Karpas-422 (cell line): Measurements from ENCODE around the gene SPTBN4. TPM values are rescaled to one million over a fixed set of nuclear protein-coding genes. Genes with fewer than 3 reads are reported as not detected.
A peak's percentile ranks its signal among the peaks of the same experiment; 100 is the strongest.

Source experiments
- DNase-seq: peaks from one replicate; pipeline ENCODE4 v3.0.0-alpha.2; 2015
- H2AFZ ChIP-seq: fragments of 200-600 bp; sonication (generic); 2 replicates; pipeline ENCODE4 v1.6.1; 2014; ENCODE audit warnings: antibody characterized with exemption, low read length, mixed read lengths
- H3K27ac ChIP-seq: fragments of 200-600 bp; sonication (generic); 2 replicates; pipeline ENCODE4 v1.5.1; 2014; ENCODE audit warnings: mild to moderate bottlenecking, low read length, moderate library complexity
- H3K27me3 ChIP-seq: fragments of 200-600 bp; sonication (generic); 2 replicates; pipeline ENCODE4 v1.6.1; 2014; ENCODE audit warnings: low read length, mixed read lengths
- H3K36me3 ChIP-seq: fragments of 200-600 bp; sonication (generic); 2 replicates; pipeline ENCODE4 v1.6.1; 2014; ENCODE audit warnings: low read length, mixed read lengths; ENCODE audit not compliant: insufficient read depth
- H3K4me1 ChIP-seq: fragments of 200-600 bp; sonication (generic); 2 replicates; pipeline ENCODE4 v1.6.1; 2014; ENCODE audit warnings: mild to moderate bottlenecking, low read length, mixed read lengths
- H3K4me2 ChIP-seq: fragments of 200-600 bp; sonication (generic); 2 replicates; pipeline ENCODE4 v1.6.1; 2014; ENCODE audit warnings: low read length, low read depth, mild to moderate bottlenecking; ENCODE audit not compliant: poor library complexity, severe bottlenecking
- H3K4me3 ChIP-seq: fragments of 200-600 bp; sonication (generic); 2 replicates; pipeline ENCODE4 v1.5.1; 2014; ENCODE audit warnings: mild to moderate bottlenecking, antibody characterized with exemption, low read length, mixed read lengths
- H3K79me2 ChIP-seq: fragments of 200-600 bp; sonication (generic); 2 replicates; pipeline ENCODE4 v1.6.1; 2014; ENCODE audit warnings: mild to moderate bottlenecking, low read length, mixed read lengths
- H3K9ac ChIP-seq: fragments of 200-600 bp; sonication (generic); 2 replicates; pipeline ENCODE4 v1.6.0; 2014; ENCODE audit warnings: low read length
- H3K9me2 ChIP-seq: fragments of 200-600 bp; sonication (generic), shearing (Covaris generic); replicated peaks from 2 replicates; pipeline ENCODE4 v1.6.0; 2014; ENCODE audit warnings: mild to moderate bottlenecking, low read length, moderate library complexity; ENCODE audit not compliant: insufficient read depth
- H3K9me3 ChIP-seq: fragments of 300-700, 200-600 bp; sonication (generic); 2 replicates; pipeline ENCODE4 v1.6.1; 2014; ENCODE audit warnings: low read length, mixed read lengths
- H4K20me1 ChIP-seq: fragments of 200-600 bp; sonication (generic); 2 replicates; pipeline ENCODE4 v1.6.1; 2014; ENCODE audit warnings: mild to moderate bottlenecking, antibody characterized with exemption, low read length, low read depth; ENCODE audit not compliant: insufficient read depth
- total RNA-seq: library from RNA; depleted of rRNA; stranded (reverse); fragments of >200 nt; shearing (Covaris generic); gene quantifications from 2 replicates; pipeline ENCODE4 v1.2.3, GENCODE V29; 2014; ENCODE audit warnings: low replicate concordance

SPTBN4 gene
- total RNA-seq, 1 experiment from 2014 or later = 1.0 TPM

- Histone ChIP-seq H3K4me3 (no peak overlapping the region), H3K27ac (no peak overlapping the region), H3K9me3 (no peaks in the 10 kb centered on the region), H3K9me2 (no peaks in the 10 kb centered on the region), H3K79me2 (no peaks in the 10 kb centered on the region), H4K20me1 (peaks cover 4% of the 10 kb centered on the region; the same call in 1 of the 2 replicates), H3K4me1 (peaks cover 44% of the 10 kb centered on the region), H2AFZ (no peak overlapping the region), H3K36me3 (no peaks in the 10 kb centered on the region), H3K27me3 (no peaks in the 10 kb centered on the region), H3K9ac (no peak overlapping the region), H3K4me2 (no peak overlapping the region)
- no peak for DNase-seq
Observed at GRCh38 chr19:40599331-40599901, 132.6 kb downstream of the SPTBN4 start.

- Histone ChIP-seq H3K9me3 (no peaks in the 10 kb centered on the region), H3K4me2 (no peak overlapping the region), H3K79me2 (no peaks in the 10 kb centered on the region), H2AFZ (no peak overlapping the region), H3K27me3 (no peaks in the 10 kb centered on the region), H3K9ac (no peak overlapping the region), H3K27ac (no peak overlapping the region), H3K4me1 (peaks cover 43% of the 10 kb centered on the region), H3K36me3 (no peaks in the 10 kb centered on the region), H3K4me3 (no peak overlapping the region), H3K9me2 (no peaks in the 10 kb centered on the region), H4K20me1 (peaks cover 4% of the 10 kb centered on the region; the same call in 1 of the 2 replicates)
- no peak for DNase-seq
Observed at GRCh38 chr19:40599902-40600569, 133.2 kb downstream of the SPTBN4 start.

DNA sequence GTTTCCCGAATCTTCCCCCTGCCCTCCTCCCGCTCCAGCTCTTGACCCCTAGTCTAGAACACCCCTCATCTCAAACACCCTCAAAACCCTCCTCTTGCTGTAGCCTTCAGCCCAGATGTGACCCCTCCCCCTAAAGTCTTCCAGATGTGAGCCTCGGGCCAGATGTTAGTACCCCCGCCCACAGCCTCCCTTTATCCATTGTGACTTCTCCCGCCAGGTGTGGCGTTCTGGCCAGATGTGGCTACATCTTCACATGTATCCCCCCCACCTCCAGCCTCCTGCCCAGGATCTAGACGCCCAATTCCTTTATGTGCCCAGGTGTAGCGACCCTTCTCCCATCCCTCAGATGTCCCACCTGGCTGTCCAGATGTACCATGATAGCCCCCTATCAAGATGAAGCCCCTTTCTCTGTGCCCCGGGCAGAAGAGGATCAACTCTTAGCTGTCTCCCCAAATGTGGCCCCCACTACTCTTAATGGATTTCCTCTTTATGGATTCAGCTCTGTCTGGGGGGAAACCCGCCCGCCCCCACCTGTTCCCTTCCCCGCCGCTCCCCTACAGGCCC is 133.9 kb downstream of the SPTBN4 start:
- H3K9me3 ChIP-seq = no peaks in the 10 kb centered on the region
- no peak overlapping the region for H3K9ac ChIP-seq
- DNase-seq = no peak
- H3K79me2 ChIP-seq = no peaks in the 10 kb centered on the region
- no peak overlapping the region for H3K27ac ChIP-seq
- peaks cover 48% of the 10 kb centered on the region for H3K4me1 ChIP-seq
- H3K4me2 ChIP-seq = peak overlapping the region; percentile 32
- no peak overlapping the region for H3K4me3 ChIP-seq
- H3K36me3 ChIP-seq = no peaks in the 10 kb centered on the region
- H2AFZ ChIP-seq = no peak overlapping the region
- no peaks in the 10 kb centered on the region for H3K27me3 ChIP-seq
- peaks cover 4% of the 10 kb centered on the region; the same call in 1 of the 2 replicates for H4K20me1 ChIP-seq
- no peaks in the 10 kb centered on the region for H3K9me2 ChIP-seq

DNA sequence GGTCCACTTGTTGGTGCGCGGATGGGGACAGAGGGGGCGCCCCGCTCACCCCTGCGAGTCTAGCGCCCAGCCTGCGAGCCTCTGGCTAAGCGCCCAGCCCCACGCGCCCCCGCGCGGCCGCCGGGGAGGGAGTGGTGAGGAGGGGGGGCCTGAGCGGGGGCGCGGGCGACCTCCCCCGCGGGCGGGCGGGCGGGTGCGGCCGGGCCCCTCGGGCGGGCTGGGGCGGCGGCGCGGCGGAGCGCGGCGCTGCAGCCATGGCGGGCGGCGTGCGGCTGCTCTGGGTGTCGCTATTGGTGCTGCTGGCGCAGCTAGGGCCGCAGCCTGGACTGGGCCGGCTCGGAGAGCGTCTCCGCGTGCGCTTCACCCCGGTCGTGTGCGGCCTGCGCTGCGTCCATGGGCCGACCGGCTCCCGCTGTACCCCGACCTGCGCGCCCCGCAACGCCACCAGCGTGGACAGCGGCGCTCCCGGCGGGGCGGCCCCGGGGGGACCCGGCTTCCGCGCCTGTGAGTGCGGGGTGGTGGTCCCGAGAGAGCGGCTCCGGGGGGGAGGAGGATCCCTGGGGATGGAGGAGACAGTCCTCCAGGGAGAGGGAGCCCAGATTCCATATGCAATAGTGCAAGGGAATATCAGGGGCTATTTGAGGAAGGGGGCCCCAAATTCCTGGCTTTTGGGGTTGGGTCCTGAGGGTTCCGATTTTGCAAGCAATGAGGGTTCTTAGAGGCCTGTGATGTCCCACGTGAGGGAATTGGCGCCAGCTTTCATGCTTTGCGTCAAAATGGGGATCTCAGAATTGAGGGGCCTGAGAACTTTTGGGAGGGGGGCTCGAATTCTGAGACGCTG is 134.6 kb downstream of the SPTBN4 start, which contains the start of gene LTBP4:
Gene LTBP4, plus strand, starts transcription at position 236 of the 841 bp plus-strand sequence. Its CDS starts 19 bp downstream, at position 255.
- Histone ChIP-seq H3K9ac (peak within 1 kb of the TSS; percentile 66), H3K4me3 (peak within 1 kb of the TSS; percentile 60), H4K20me1 (peaks cover 4% of the 10 kb centered on the region; the same call in 1 of the 2 replicates), H3K9me3 (no peaks in the 10 kb centered on the region), H3K27me3 (no peaks in the 10 kb centered on the region), H3K9me2 (no peaks in the 10 kb centered on the region), H2AFZ (peak within 1 kb of the TSS; percentile 48; the same call in 1 of the 2 replicates), H3K4me2 (peak within 1 kb of the TSS; percentile 71), H3K36me3 (no peaks in the 10 kb centered on the region), H3K79me2 (no peaks in the 10 kb centered on the region), H3K27ac (no peak within 1 kb of the TSS), H3K4me1 (peaks cover 55% of the 10 kb centered on the region)
- no peak for DNase-seq

GRCh38 chr19:40603071-40603388 is 136.2 kb downstream of the SPTBN4 start:
- Histone ChIP-seq H3K9me3 (no peaks in the 10 kb centered on the region), H4K20me1 (peaks cover 4% of the 10 kb centered on the region; the same call in 1 of the 2 replicates), H3K4me3 (peak overlapping the region; percentile 50; the same call in 1 of the 2 replicates), H3K4me1 (peaks cover 57% of the 10 kb centered on the region), H3K4me2 (peak overlapping the region; percentile 58), H3K79me2 (no peaks in the 10 kb centered on the region), H3K27me3 (no peaks in the 10 kb centered on the region), H3K27ac (no peak overlapping the region), H2AFZ (no peak overlapping the region), H3K9ac (no peak overlapping the region), H3K9me2 (no peaks in the 10 kb centered on the region), H3K36me3 (no peaks in the 10 kb centered on the region)
- no peak for DNase-seq

DNA sequence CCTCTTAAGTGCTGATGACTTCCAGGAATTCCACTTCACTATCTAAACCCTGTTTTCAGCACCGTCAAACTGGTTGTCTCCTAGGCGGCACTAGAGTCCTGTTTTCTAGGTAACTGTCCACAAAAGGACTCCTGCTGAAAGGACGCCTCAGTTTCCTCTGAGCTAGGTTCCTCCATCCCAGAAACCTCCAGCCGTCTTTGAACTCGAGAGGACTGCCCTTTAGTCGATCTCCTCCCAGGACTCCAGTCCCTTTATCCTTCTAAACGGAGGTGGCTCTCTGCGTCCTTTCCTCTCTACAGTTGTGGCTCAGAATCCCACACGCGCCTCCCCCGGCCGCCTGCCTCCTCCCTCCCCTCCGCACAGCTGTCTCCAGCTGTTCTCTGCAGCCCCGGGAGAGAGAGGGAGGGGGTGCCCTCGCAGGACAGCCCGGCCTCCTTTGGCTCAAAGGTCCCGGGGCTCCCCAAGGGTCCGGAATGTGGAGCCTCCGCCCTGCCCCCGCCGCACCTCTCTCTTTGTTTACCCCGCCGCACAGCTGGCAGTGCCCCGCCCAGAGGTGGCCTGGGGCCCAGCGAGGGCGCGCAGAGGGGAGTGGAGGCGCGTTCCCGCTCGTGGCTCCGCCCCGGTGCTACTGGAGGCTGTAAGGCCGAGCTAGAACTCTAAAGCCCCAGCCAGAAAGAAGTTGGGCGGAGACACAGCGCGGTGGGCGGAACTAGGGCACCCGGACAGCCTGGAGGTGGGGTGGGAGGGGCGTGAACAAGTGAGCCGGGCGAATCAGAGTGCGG is 136.8 kb downstream of the SPTBN4 start:
- no peak overlapping the region for H3K27ac ChIP-seq
- H4K20me1 ChIP-seq = peaks cover 4% of the 10 kb centered on the region; the same call in 1 of the 2 replicates

DNA sequence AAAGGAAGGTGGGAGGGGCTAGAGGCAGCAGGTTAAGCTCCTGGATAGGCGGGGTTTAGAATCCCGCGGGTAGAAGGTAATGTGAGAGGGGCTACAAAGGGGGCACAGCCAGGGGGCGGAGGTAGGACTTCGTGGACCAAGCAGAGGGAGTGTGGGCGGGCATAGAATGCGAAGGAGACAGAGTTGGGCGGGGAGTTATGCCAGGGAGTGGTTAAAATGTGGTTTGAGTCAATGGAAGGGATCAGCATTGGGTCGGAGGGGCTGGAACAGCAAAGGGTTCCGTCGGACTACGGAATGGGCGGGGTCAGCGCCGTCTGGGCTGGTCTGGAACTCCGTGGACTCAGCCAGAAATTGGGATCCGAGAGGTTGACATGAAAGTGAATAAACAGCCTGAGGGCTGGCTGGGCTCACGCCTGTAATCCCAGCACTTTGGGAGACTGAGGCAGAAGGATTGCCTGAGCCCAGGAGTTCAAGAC is 137.4 kb downstream of the SPTBN4 start:
- H3K9me3 ChIP-seq = no peaks in the 10 kb centered on the region
- H3K27me3 ChIP-seq = no peaks in the 10 kb centered on the region
- no peak overlapping the region for H3K4me2 ChIP-seq
- H3K27ac ChIP-seq = no peak overlapping the region
- no peak for DNase-seq
- H4K20me1 ChIP-seq = no peaks in the 10 kb centered on the region; the same call in 1 of the 2 replicates
- no peaks in the 10 kb centered on the region for H3K36me3 ChIP-seq
- H3K9me2 ChIP-seq = no peaks in the 10 kb centered on the region
- H3K4me1 ChIP-seq = peaks cover 54% of the 10 kb centered on the region
- H2AFZ ChIP-seq = no peak overlapping the region
- no peak overlapping the region for H3K4me3 ChIP-seq
- no peaks in the 10 kb centered on the region for H3K79me2 ChIP-seq
- no peak overlapping the region for H3K9ac ChIP-seq

More for the DNA sequence above, 136.8 kb downstream of the SPTBN4 start:
- H3K4me2 ChIP-seq = peak overlapping the region; percentile 58
- no peak overlapping the region for H2AFZ ChIP-seq
- peak overlapping the region; percentile 50; the same call in 1 of the 2 replicates for H3K4me3 ChIP-seq
- no peak overlapping the region for H3K9ac ChIP-seq
- peak; percentile 100 for DNase-seq
- H3K4me1 ChIP-seq = peaks cover 52% of the 10 kb centered on the region
- no peaks in the 10 kb centered on the region for H3K9me2 ChIP-seq
- H3K27me3 ChIP-seq = no peaks in the 10 kb centered on the region
- no peaks in the 10 kb centered on the region for H3K36me3 ChIP-seq
- H3K79me2 ChIP-seq = no peaks in the 10 kb centered on the region
- no peaks in the 10 kb centered on the region for H3K9me3 ChIP-seq
